ENCODE results near the gene SFT2D3.
A peak's percentile ranks its signal among the peaks of the same experiment; 100 is the strongest.

GRCh38 chr2:127700527-127701192, 637 bp upstream of the SFT2D3 start:
- TF ChIP-seq TAF1 (IDR thresholded peaks at IDR 0.05; ENCODE audit: low read depth, low read length) (0 out of 2 replicates have a peak, but pooled peaks have one; percentile 26), POLR2AphosphoS5 (IDR thresholded peaks at IDR 0.05; ENCODE audit: low read depth, low read length) (no peak), PAX5 (IDR thresholded peaks at IDR 0.05; ENCODE audit: insufficient read depth, low read length, severe bottlenecking) (no peak), POLR2A (IDR thresholded peaks at IDR 0.05; ENCODE audit: low read depth, low read length) (no peak), POU2F2 (IDR thresholded peaks at IDR 0.05; ENCODE audit: low read depth, low read length) (0 out of 2 replicates have a peak, but pooled peaks have one; percentile 9)
